Tibial nerve (tissue), 4 donors: ENCODE results near the gene TMEM217. TPM values are rescaled to one million over a fixed set of nuclear protein-coding genes. Genes with fewer than 3 reads are reported as not detected.

Experiments used
- DNase-seq, 2 donors: peaks; one replicate each; pipeline ENCODE4 v3.0.0-alpha.2; 2019; ENCODE audit warnings: low spot score in 2 of 2
- H3K27ac ChIP-seq, 4 donors: fragments of 200-600 bp; sonication (generic) in 3 of 4; one replicate each; pipeline ENCODE4 v1.5.1; 2017 to 2019; ENCODE audit warnings: mild to moderate bottlenecking in 1 of 4
- H3K27me3 ChIP-seq, 2 donors: fragments of 200-600 bp; sonication (generic) in 1 of 2; one replicate each; pipeline versions ENCODE4 v1.5.1 to v1.6.0; 2017 to 2019
- H3K36me3 ChIP-seq, 3 donors: fragments of 200-600 bp; sonication (generic); one replicate each; pipeline ENCODE4 v1.5.1; 2018 to 2019
- H3K4me1 ChIP-seq, 4 donors: fragments of 200-600 bp; sonication (generic) in 3 of 4; one replicate each; pipeline ENCODE4 v1.5.1; 2017 to 2019
- H3K4me3 ChIP-seq, 4 donors: fragments of 200-600 bp; sonication (generic) in 3 of 4; one replicate each; pipeline ENCODE4 v1.5.1; 2017 to 2019; ENCODE audit warnings: mild to moderate bottlenecking in 1 of 4, moderate library complexity in 1 of 4
- H3K9me3 ChIP-seq, 4 donors: fragments of 200-600 bp; sonication (generic) in 3 of 4; one replicate each; pipeline ENCODE4 v1.5.1; 2017 to 2019
- EP300 ChIP-seq, 2 donors: sonication (generic); formaldehyde crosslinking; IDR thresholded peaks; one replicate each; pipeline ENCODE4 v1.6.1; 2017; ENCODE audit warnings: antibody characterized with exemption in 2 of 2, mild to moderate bottlenecking in 1 of 2
- POLR2A ChIP-seq, 2 donors: fragments of 450-650 bp; IDR thresholded peaks; one replicate each; pipeline ENCODE4 v1.6.1; 2017; ENCODE audit warnings: antibody characterized with exemption in 2 of 2, mild to moderate bottlenecking in 2 of 2, moderate library complexity in 2 of 2
- WGBS, 2 donors: methylation state at CpG; one replicate each; pipeline ENCODE4 v1.1.5; 2018; 5-methylcytosine and 5-hydroxymethylcytosine counted together
- total RNA-seq, 4 donors: library from RNA; depleted of rRNA; stranded (reverse); fragments of >200 nt; gene quantifications; one replicate each; pipeline ENCODE4 v1.1.0, GENCODE V29; 2016
- TF ChIP-seq, protein P1 (sequence below), 5 experiments: fragments of 200-600 bp in 3 of 5; fragments of 450-650 bp in 2 of 5; sonication (generic) in 3 of 5; IDR thresholded peaks; one replicate each; pipeline ENCODE4 v1.5.1; 2016 to 2019; ENCODE audit warnings: antibody characterized with exemption in 5 of 5, mild to moderate bottlenecking in 3 of 5, moderate library complexity in 2 of 5

TMEM217 gene
- total RNA-seq, 4 donors from 2014 or later: 0.39 to 1.2 TPM; not detected in 2

DNA sequence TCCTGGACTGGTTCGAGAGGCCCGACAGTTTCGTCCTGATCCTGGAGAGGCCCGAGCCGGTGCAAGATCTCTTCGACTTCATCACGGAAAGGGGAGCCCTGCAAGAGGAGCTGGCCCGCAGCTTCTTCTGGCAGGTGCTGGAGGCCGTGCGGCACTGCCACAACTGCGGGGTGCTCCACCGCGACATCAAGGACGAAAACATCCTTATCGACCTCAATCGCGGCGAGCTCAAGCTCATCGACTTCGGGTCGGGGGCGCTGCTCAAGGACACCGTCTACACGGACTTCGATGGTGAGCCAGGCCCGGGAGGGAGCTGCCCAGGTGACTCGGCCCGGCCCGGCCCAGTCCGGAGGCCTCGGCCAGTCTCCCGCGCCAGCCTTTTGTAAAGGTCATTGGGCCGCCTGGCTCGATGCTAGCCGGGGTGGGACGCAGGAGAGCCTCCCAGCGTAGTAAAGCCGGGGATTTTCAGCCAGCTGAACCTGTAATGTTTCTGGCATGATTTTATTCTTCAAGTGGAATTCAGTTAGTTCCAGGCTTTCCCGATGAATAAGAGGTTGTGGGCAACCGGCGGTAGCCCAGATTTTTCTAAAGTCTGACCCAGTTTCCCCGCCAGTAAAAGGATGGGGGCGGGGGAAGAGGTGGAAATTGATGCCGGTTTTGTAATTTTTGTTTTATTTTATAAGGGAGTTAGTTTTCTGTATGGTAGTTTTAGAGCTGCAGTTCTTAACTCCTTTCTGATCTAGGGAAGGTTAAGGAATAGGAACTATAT, 86.6 kb downstream of the TMEM217 start:
- Histone ChIP-seq H3K9me3 (no peaks in the 10 kb centered on the region), H3K4me1 (peaks cover 0 to 46% (median 8%) of the 10 kb centered on the region in 4 donors), H3K36me3 (peaks cover 0 to 31% (median 18%) of the 10 kb centered on the region in 3 donors), H3K27me3 (no peaks in the 10 kb centered on the region), H3K4me3 (peak overlapping the region; percentile 65 to 97 (median 80)), H3K27ac (peak overlapping the region; percentile 72 to 97 (median 82))
- peak; percentile 43 to 48 for DNase-seq
- 1 to 2% methylated on average over 17 to 38 of the region's 45 CpGs for WGBS, 2 donors
- TF ChIP-seq EP300 (IDR thresholded peaks at IDR 0.05) (peak in 1 of 2 donors; percentile 25), POLR2A (IDR thresholded peaks at IDR 0.05) (no peak)

DNA sequence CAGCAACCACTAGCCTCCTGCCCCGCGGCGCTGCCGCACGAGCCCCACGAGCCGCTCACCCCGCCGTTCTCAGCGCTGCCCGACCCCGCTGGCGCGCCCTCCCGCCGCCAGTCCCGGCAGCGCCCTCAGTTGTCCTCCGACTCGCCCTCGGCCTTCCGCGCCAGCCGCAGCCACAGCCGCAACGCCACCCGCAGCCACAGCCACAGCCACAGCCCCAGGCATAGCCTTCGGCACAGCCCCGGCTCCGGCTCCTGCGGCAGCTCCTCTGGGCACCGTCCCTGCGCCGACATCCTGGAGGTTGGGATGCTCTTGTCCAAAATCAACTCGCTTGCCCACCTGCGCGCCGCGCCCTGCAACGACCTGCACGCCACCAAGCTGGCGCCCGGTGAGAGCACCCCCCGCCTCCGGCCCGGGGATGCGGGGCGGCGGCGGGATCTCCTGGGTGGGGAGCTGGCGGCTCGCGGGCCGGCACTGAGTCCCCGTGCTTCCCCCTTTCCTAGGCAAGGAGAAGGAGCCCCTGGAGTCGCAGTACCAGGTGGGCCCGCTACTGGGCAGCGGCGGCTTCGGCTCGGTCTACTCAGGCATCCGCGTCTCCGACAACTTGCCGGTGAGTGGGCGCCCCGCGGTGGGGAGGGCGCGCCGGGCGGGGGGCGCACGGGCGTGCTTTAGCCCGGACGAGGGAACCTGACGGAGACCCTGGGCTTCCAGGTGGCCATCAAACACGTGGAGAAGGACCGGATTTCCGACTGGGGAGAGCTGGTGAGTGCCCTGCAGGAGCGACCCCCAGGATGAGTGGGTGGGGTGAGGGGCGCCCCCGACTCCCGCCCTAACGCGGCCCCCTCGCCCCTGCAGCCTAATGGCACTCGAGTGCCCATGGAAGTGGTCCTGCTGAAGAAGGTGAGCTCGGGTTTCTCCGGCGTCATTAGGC, 87.4 kb downstream of the TMEM217 start:
- Histone ChIP-seq H3K27ac (peak overlapping the region; percentile 72 to 97 (median 82)), H3K36me3 (peaks cover 0 to 26% (median 18%) of the 10 kb centered on the region in 3 donors), H3K4me1 (peaks cover 0 to 46% (median 8%) of the 10 kb centered on the region in 4 donors), H3K9me3 (no peaks in the 10 kb centered on the region), H3K4me3 (peak overlapping the region; percentile 65 to 97 (median 80)), H3K27me3 (no peaks in the 10 kb centered on the region)
- no peak for DNase-seq
- TF ChIP-seq POLR2A (IDR thresholded peaks at IDR 0.05): peak in 1 of 2 donors; percentile 3
- no peak for TF ChIP-seq EP300 (IDR thresholded peaks at IDR 0.05)
- TF ChIP-seq, protein P1, sequence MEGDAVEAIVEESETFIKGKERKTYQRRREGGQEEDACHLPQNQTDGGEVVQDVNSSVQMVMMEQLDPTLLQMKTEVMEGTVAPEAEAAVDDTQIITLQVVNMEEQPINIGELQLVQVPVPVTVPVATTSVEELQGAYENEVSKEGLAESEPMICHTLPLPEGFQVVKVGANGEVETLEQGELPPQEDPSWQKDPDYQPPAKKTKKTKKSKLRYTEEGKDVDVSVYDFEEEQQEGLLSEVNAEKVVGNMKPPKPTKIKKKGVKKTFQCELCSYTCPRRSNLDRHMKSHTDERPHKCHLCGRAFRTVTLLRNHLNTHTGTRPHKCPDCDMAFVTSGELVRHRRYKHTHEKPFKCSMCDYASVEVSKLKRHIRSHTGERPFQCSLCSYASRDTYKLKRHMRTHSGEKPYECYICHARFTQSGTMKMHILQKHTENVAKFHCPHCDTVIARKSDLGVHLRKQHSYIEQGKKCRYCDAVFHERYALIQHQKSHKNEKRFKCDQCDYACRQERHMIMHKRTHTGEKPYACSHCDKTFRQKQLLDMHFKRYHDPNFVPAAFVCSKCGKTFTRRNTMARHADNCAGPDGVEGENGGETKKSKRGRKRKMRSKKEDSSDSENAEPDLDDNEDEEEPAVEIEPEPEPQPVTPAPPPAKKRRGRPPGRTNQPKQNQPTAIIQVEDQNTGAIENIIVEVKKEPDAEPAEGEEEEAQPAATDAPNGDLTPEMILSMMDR (IDR thresholded peaks at IDR 0.05): peak in 2 of 5 experiments; percentile 23 to 32
- 0 to 1% methylated on average over 29 to 56 of the region's 92 CpGs for WGBS, 2 donors

DNA sequence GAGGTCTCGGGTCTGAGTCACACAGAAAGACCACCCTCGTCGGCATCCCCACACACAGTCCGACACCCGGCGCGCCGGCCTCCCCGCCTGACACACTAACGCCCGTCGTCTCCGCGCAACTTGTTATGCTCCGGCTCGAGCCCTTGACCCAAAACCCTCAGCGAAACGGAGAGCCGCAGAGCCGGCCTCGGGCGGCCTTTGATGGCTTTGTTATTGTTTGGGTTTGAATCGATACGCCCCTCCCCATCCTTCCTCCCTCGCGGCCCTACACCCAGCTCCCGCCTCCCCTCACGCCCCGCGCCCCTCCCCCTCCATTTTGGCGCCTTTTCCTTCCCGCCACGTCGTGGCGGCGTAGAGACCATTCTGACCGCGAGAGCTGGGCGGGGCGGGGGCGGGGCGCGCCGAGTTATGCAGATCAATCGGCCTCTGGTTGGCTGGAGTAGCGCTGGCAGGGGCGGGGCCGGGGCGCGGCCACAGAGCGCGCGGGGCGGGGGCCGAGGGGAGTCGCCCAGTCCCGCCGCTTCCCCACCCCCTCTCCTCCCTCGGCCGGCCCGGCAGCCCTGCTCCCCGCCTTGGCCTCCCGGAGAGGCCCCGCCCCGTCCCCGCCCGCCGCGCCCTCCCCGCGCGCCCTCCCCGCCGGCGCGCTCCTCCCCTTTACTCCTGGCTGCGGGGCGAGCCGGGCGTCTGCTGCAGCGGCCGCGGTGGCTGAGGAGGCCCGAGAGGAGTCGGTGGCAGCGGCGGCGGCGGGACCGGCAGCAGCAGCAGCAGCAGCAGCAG, 88.3 kb downstream of the TMEM217 start, which contains the start of gene PIM1:
TSS of gene PIM1 (plus strand) at position 657 of the 777 bp plus-strand sequence. CDS start 424 bp downstream, outside the sequence.
- peak; percentile 44 to 75 for TF ChIP-seq POLR2A (IDR thresholded peaks at IDR 0.05)
- TF ChIP-seq, protein P1 (IDR thresholded peaks at IDR 0.05): peak in 2 of 5 experiments; percentile 4 to 6
- peak; percentile 41 to 70 for TF ChIP-seq EP300 (IDR thresholded peaks at IDR 0.05)
- WGBS, 2 donors: 1% methylated on average over 58 to 68 of the region's 90 CpGs
- DNase-seq: peak; percentile 99
- no peaks in the 10 kb centered on the region for H3K27me3 ChIP-seq
- H3K27ac ChIP-seq: peak within 1 kb of the TSS; percentile 88 to 97 (median 94)
- H3K36me3 ChIP-seq: peaks cover 0 to 17% (median 16%) of the 10 kb centered on the region in 3 donors
- peaks cover 0 to 46% (median 8%) of the 10 kb centered on the region in 4 donors for H3K4me1 ChIP-seq
- no peaks in the 10 kb centered on the region for H3K9me3 ChIP-seq
- H3K4me3 ChIP-seq: peak within 1 kb of the TSS; percentile 65 to 97 (median 80)

DNA sequence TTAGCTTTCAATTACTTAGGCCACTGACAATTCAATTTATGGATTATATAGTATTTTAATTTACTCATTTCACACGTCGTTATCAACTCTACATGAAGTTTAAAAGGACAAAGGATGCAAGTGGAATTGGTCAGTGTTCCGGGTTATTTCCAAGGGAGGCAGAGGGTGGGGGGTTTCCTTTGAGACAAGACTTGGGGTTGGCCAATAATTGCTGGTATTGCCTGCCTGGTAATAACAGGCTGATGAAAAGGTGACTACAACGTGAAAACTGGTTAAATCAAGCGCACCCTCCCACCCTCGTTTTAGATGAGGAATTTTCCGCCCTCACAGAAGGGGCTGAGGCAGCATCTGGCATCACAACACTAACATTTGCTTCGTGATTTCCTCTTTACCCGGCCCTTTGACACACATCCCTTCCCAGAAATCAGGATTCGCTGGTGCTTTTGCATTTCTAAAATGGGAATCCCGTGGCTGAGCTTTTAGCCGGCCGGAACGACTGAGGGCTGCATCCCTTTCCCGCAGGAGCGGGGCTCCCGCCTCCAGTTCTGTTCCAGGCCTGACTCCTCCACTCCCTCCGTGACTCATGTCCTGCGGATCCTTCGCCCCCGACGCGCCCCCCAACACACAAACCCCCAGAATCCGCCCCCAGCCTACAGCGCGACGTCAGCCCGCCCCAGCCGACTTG, 89.0 kb downstream of the TMEM217 start:
- Histone ChIP-seq H3K4me1 (peaks cover 0 to 42% (median 8%) of the 10 kb centered on the region in 4 donors), H3K4me3 (peak overlapping the region; percentile 65 to 83 (median 68)), H3K27ac (peak overlapping the region; percentile 87 to 97 (median 92)), H3K36me3 (peaks cover 0 to 10% (median 9%) of the 10 kb centered on the region in 3 donors), H3K9me3 (no peaks in the 10 kb centered on the region), H3K27me3 (no peaks in the 10 kb centered on the region)
- TF ChIP-seq, protein P1 (IDR thresholded peaks at IDR 0.05): no peak
- no peak for TF ChIP-seq EP300 (IDR thresholded peaks at IDR 0.05)
- 2 to 4% methylated on average over 20 to 27 of the region's 29 CpGs for WGBS, 2 donors
- peak; percentile 21 to 34 for DNase-seq
